GM18502 (cell line): ENCODE data around the gene FAM120AOS.
A peak's percentile ranks its signal among the peaks of the same experiment; 100 is the strongest.

ENCODE experiments used
- ATAC-seq: cut with Tn5 transposase; IDR thresholded peaks from one replicate; pipeline ENCODE4 v1.9.1; 2021; ENCODE audit warnings: mild to moderate bottlenecking; ENCODE audit not compliant: unreplicated experiment, poor library complexity

Gene FAM120AOS

GRCh38 chr9:93453047-93453914 lies at the start of gene FAM120AOS:
FAM120AOS (minus strand) TSS chr9:93453581; CDS start chr9:93452709, 872 bp downstream.
- ATAC-seq: peak; percentile 61

- ATAC-seq: no peak
These were observed 48.0 kb upstream of the FAM120AOS start for GRCh38 chr9:93501406-93501805.

- no peak for ATAC-seq
These were observed 47.4 kb upstream of the FAM120AOS start for GRCh38 chr9:93500571-93501298.

DNA sequence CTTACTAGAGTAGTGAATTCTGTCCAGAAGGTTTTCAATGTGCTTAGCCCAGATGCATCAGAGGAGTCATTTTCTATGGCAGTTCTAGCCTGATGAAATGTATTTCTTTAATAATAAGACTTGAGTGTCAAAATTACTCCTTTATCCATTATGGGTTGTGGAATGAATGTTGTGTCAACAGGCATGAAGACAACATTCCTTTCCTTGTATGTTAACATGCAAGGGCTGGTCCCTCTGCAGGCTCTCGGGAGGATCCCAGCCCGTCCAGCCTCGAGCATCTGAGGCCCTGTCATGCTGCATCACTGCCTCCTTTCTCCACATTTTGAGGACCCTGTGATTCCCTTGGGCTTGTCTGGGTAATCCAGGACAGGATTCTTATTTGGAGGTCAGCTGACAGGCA lies 42.9 kb upstream of the FAM120AOS start:
- no peak for ATAC-seq

DNA sequence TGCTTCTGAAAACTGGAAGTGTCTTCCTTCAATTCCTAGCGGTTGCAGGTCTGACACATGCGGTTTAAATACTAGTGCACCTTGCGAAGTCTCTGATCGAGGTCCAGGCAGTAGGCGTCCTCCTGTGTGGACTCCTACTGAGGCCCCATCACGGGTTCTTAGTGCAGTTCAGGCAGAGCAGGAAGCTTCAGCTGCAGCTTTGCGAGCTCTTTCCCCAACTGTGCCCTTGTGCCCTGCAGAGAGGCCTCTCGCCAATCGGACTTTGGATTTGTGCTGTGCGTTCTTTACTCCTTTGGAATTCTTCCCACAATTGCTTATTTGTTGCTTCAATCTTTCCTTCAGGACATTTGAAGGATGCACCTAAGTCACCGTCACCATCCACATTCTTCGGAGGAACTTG lies 40.6 kb upstream of the FAM120AOS start:
- ATAC-seq: no peak

- ATAC-seq: no peak
These were observed 38.9 kb upstream of the FAM120AOS start for GRCh38 chr9:93492327-93492726.

- ATAC-seq: no peak
These were observed 38.3 kb upstream of the FAM120AOS start for GRCh38 chr9:93491593-93492232.

GRCh38 chr9:93488244-93488643 lies 34.9 kb upstream of the FAM120AOS start:
- ATAC-seq: no peak

GRCh38 chr9:93486268-93486667 lies 32.9 kb upstream of the FAM120AOS start:
- no peak for ATAC-seq

GRCh38 chr9:93483497-93483896 lies 30.1 kb upstream of the FAM120AOS start:
- ATAC-seq: no peak

DNA sequence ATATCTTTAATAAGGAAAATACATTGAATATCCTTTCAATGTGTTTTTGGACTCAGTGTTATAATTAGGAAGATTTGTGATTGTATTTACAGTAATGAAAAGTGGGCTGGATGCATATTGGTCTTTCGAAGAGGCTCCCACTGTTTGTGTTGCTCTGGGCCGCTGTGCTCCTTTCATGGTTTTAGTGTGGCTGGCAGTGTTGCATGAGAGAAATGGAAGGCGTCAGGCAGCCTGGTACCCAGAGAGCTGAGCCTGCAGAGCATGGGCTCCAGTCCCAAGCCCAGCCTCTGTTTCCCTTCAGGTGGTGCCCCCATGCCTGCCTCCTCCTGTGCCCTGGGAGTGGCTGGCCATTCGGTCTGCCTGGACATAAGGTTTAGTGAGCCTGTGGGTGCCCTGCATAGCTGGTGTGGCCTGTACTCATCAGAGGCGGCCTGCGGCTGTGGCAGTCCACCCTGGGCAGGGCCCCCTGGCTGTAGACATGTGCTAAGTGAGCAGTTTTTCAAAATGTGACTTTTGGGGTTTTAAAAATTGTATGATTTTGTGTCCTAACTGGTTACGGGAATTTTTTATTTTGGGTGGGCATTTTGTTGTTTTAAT lies 27.4 kb upstream of the FAM120AOS start:
- ATAC-seq: no peak

DNA sequence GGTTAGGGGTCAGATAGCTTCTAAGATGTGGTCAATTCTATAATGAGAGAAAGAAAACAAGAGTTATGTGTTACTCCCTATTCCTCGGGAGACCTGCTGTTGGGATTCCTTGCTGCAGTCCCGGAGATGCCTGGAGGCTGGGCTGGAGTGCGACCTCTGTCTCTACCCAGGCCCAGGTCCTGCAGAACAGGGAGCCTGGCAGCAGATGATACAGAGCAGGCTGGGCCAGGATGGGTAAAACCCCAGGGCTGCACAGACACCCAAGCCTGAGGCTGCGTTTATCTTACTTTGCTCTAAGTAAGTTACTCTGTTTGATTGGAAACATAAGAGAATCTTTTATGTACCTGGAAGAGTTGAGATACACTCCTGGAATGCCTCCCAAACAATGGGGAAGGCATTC lies 26.9 kb upstream of the FAM120AOS start:
- ATAC-seq: no peak

- ATAC-seq: no peak
These were observed 26.3 kb upstream of the FAM120AOS start for GRCh38 chr9:93479726-93480125.

DNA sequence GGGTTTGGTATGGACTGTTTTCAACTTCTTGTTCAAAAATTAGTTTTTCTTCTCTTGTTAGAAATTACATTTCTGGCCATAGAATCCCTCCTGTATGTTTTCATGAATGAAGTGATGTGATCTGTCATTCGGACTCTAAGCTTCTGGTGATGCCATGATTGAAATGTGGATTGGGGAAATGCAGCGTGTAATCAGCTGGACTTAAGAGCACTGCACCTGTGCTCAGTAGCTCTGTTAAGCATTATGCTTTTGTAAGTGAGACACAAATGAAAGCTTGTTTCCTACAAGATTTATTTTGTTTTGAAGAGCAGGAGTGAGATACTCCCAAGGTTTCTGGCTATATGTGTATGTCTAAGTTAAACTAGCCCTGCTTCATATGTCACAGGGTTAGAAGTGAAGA lies 24.0 kb upstream of the FAM120AOS start:
- ATAC-seq: no peak

- no peak for ATAC-seq
These were observed 23.5 kb upstream of the FAM120AOS start for GRCh38 chr9:93476924-93477323.

- ATAC-seq: no peak
These were observed 22.5 kb upstream of the FAM120AOS start for GRCh38 chr9:93475856-93476255.

DNA sequence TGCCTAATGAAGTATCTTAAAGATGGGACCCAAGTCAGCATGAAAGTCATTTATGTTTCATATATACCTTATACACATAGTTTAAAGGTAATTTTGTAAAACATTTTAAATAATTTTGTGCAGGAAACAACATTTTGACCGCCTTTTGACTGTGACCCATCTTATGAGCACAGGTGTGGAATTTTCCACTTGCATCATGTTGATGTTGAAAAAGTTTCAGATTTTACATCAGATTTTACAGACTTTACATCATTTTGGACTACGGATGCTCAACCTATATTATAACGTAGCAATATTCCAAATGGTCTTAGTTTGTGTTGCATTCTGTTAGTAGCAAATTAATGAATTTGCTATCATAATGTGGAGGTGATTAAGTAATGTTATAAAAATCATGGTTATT lies 21.7 kb upstream of the FAM120AOS start:
- no peak for ATAC-seq

DNA sequence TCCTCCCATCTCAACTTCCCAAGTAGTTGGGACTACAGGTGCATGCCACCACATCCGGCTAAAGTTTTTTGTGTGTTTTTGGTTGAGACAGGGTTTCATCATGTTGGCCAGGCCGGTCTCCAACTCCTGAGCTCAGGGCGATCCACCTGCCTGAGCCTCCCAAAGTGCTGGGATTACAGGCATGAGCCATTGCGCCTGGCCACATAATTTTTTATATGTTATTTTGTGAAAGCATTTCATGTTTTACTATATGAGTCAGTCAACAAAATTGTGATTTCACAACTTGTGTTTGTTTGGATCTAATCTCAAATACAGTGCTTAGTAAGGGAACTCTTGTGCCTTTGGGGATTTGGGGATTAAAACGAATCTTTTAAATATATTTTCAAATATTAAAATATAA lies 20.0 kb upstream of the FAM120AOS start:
- no peak for ATAC-seq

- no peak for ATAC-seq
These were observed 17.7 kb upstream of the FAM120AOS start for GRCh38 chr9:93471124-93471523.

- no peak for ATAC-seq
These were observed 17.0 kb upstream of the FAM120AOS start for GRCh38 chr9:93470391-93470790.
